ENCODE measurements around the gene EFCAB8.

EFCAB8 gene

DNA sequence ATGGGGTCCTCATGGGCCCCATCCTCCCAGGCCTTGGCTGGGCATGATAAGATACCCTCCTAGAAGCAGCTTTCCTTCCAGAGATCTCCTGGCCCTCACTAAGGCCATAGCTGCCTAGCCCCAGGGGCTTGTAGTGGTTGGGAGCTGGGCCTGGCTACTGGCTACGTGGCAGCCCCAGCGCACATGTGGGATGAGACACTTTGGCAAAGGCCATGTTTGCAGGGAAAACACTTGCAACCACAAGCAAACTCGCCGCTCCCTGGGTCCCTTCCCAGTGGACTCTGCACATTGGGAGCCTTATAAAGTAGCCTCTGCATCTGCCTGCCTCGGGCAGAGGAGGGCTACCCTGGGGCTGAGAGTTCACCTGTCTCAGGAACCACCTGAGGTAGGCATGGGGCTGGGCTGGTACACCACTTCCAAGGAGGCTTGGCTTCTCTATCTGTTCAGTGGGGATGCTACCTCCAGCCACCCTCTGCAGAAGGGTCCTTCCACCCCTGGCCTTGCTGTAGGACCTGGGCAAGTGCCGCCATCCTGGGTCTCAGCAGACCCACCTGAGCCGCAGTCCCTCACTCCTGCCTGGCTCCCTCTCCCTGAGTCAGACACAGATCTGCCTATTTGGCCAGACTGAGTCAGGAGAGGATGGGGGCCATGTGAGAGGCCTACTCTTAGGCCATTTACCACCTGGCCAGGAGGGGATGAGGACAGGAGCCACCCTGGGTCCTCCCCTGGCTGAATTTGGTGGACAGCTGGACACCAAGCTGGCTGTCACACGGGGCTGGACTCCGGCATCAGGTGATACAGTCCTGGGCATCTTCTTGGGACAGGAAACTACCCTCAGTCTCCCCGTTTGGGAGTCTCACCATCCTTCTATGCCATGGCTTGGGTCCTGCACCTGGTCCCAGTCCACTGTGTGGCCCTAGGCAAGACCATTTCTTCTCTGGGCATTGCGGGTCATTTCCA, 148.9 kb downstream of the EFCAB8 start, which contains the start of gene BPIFB2:
Gene BPIFB2, plus strand, starts transcription at position 329 of the 960 bp plus-strand sequence. CDS start 871 bp downstream, outside the sequence.
- DNase-seq (ENCODE audit: low spot score): no peak

DNA sequence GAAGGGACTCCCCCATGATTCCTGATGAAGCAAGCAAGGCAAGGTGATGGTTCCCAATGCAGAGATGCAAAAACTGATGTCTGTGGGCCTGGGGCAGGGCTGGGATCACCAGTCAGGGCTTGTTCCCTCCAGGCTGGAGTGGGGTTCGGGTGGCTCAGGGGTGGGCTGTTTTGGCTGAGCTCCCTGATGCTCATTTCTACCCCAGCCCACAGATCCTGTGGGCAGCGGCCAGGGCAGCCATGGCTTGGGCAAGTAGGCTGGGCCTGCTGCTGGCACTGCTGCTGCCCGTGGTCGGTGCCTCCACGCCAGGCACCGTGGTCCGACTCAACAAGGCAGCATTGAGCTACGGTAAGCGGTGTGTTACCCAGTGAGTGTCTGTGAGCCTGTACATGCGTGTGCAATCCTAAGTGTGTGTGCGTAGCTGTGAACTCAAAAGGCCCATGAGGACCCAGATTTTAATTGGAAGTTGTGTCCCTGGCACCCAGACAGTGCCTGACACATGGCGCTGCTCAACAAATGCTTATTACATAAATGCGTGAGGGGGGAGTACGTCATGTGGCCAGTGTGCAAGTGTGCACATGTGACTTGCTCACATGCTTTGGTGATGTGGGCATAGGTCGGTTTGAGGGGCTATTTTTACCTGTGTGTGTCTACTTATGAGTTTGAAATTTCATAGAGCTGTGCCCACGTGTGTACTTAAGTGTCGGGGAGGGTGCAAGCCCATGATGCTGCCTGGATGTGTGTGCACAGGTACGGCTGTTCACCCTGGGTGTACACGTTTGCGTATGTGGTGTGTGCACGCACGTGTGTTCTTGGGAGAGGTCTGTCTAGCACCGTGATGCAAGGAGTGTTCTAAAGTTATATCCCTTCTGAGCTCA, 149.9 kb downstream of the EFCAB8 start:
- DNase-seq (ENCODE audit: low spot score): no peak

- DNase-seq (ENCODE audit: low spot score): no peak
These were observed 150.8 kb downstream of the EFCAB8 start for GRCh38 chr20:33009214-33010132.

DNA sequence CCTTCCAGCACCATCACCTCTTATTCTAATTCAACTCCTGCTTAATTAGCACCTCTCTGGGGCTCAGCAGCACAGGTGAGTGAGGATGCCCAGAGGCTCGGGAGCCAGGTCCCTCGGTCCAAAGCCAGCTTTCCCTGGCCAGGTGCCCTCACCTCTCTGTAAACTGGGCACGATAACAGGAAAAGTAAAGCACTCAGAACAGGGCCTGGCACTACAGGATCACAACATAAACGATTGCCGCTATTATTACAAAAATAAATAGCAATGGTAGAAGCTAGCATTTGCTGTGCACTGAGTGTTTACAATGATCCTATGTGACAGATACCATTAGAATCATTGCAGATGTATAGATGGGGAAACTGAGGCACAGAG, 151.4 kb downstream of the EFCAB8 start:
- no peak for DNase-seq (ENCODE audit: low spot score)

- no peak for DNase-seq (ENCODE audit: low spot score)
These were observed 152.1 kb downstream of the EFCAB8 start for GRCh38 chr20:33010674-33011449.

Data from ecto neural progenitor cell (in vitro differentiated cells).